ENCODE data around the gene XBP1. TPM values are rescaled to one million over a fixed set of nuclear protein-coding genes. Genes with fewer than 3 reads are reported as not detected.

XBP1 gene
- total and polyA plus RNA-seq, 2 of the 8 experiments (the other 6 are each of a cell fraction or from before 2014, with no cell fraction given), result 99.8 to 131 TPM

DNA sequence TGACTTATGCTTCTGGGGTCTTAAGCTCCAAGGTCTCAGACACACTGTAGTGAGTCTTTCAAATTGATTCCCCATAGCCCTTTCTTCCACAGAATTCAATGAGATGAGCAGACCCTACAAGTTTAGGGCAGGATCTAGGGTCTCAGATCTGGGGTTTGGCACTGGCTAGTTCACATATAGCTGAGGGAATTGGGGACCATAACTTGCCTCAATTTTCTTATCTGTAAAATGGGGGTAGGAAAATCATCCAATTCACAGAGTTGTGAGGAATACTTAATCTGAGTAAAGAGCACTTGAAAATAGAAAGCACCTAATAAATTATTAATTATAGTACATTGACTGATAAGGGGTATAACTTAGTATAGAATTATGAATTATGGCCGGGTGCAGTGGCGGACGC, 33.7 kb downstream of the XBP1 start:
- 98% methylated on average over 3 of the region's 3 CpGs; no CpG with 5 or more reads in 1 of the 2 experiments for WGBS, 2 experiments (ENCODE audit: extremely low coverage in 1 of 2, insufficient coverage in 1 of 2, insufficient read length in 1 of 2, insufficient replicate concordance in 2 of 2, low coverage in 1 of 2, low lambda C conversion rate in 2 of 2, missing lambda C conversion rate in 1 of 2)
- no peak overlapping the region for H2BK20ac ChIP-seq (ENCODE audit: low read length)
- no peak overlapping the region for H4K8ac ChIP-seq (ENCODE audit: extremely low read depth, insufficient read depth, low read length)
- no peak for TF ChIP-seq SP4 (IDR thresholded peaks at IDR 0.05; ENCODE audit: low read length)
- TF ChIP-seq ATF3 (IDR thresholded peaks at IDR 0.05; ENCODE audit: insufficient read depth, low read depth, low read length), result no peak
- TF ChIP-seq NRF1 (IDR thresholded peaks at IDR 0.05; ENCODE audit: low read depth, low read length), result no peak
- TF ChIP-seq SP2 (IDR thresholded peaks at IDR 0.05; ENCODE audit: low read length), result no peak
- no peak for TF ChIP-seq CHD1 (IDR thresholded peaks at IDR 0.05; ENCODE audit: low read depth, low read length)
- TF ChIP-seq RAD21 (IDR thresholded peaks at IDR 0.05 in 1 of 2, conservative IDR thresholded peaks at IDR 0.05 in 1 of 2; ENCODE audit: low read depth in 2 of 2, low read length in 2 of 2), result no peak
- TF ChIP-seq JUN (IDR thresholded peaks at IDR 0.05; ENCODE audit: low read depth, low read length), result no peak
- TF ChIP-seq POLR2A (IDR thresholded peaks at IDR 0.05; ENCODE audit: control extremely low read depth in 1 of 2, low read depth in 2 of 2, low read length in 2 of 2), result no peak
- no peak for TF ChIP-seq TCF12 (IDR thresholded peaks at IDR 0.05; ENCODE audit: low read depth, low read length)
- H3K9ac ChIP-seq (replicated peaks in 1 of 4; ENCODE audit: extremely low read depth in 1 of 4, low read depth in 3 of 4, low read length in 3 of 4), result no peak overlapping the region
- no peak overlapping the region for H2BK15ac ChIP-seq (ENCODE audit: low read length)
- H3K9me3 ChIP-seq (ENCODE audit: insufficient read depth in 2 of 2, low read depth in 1 of 2, low read length in 1 of 2), result no peaks in the 10 kb centered on the region
- no peak overlapping the region for H2BK12ac ChIP-seq (ENCODE audit: low read depth, low read length)
- H3K79me2 ChIP-seq (ENCODE audit: control insufficient read depth in 1 of 2, insufficient read depth in 2 of 2, low read length in 2 of 2), result no peaks in the 10 kb centered on the region
- H4K20me1 ChIP-seq (replicated peaks in 1 of 2; ENCODE audit: control insufficient read depth in 1 of 2, insufficient read depth in 2 of 2, low read length in 2 of 2), result no peaks in the 10 kb centered on the region
- H4K5ac ChIP-seq (ENCODE audit: insufficient read length, low read depth, low read length), result no peak overlapping the region
- FAIRE-seq, result no peak
- no peaks in the 10 kb centered on the region for H3K79me1 ChIP-seq (ENCODE audit: low read depth, low read length)
- H2AK5ac ChIP-seq (ENCODE audit: low read depth, low read length), result no peak overlapping the region
- H3K23me2 ChIP-seq (ENCODE audit: low read depth, low read length), result no peaks in the 10 kb centered on the region
- no peak overlapping the region for H3K27ac ChIP-seq (ENCODE audit: low read depth, low read length)
- CTCF ChIA-PET (ENCODE audit: partially characterized antibody), result interaction anchor here (0.7 to 1.0 kb wide), 2 partner anchors 13 to 215 kb away, joined by 3 to 4 read pairs; no protein-coding TSS in a partner anchor
- DNase-seq (ENCODE audit: low read depth in 1 of 2, low spot score in 2 of 2), result no peak
- POLR2A ChIA-PET (ENCODE audit: partially characterized antibody), result interaction anchor here (0.8 to 1.5 kb wide), 3 partner anchors 10 to 32 kb away, joined by 3 to 4 read pairs (median 3); no protein-coding TSS in a partner anchor
- no peaks in the 10 kb centered on the region for H3K36me3 ChIP-seq (ENCODE audit: control insufficient read depth in 2 of 4, insufficient read depth in 4 of 4, low read length in 3 of 4)
- no peak overlapping the region for H3K23ac ChIP-seq (ENCODE audit: insufficient read length)
- H3K56ac ChIP-seq (replicated peaks; ENCODE audit: insufficient read length, low read depth, low read length), result no peak overlapping the region
- no peak overlapping the region for H3K4ac ChIP-seq (replicated peaks; ENCODE audit: insufficient read length, low read depth, low read length)
- H3K4me3 ChIP-seq (ENCODE audit: extremely low read depth in 1 of 4, insufficient read depth in 2 of 4, low read depth in 3 of 4, low read length in 4 of 4), result no peak overlapping the region
- no peak overlapping the region for H4K91ac ChIP-seq (replicated peaks; ENCODE audit: insufficient read length, low read length)
- H2BK120ac ChIP-seq (replicated peaks; ENCODE audit: low read depth, low read length), result no peak overlapping the region
- no peak overlapping the region for H3K18ac ChIP-seq (ENCODE audit: extremely low read depth, low read length)
- no peak overlapping the region for H2BK5ac ChIP-seq (ENCODE audit: low read depth, low read length)
- no peaks in the 10 kb centered on the region for H3K4me1 ChIP-seq (replicated peaks in 1 of 4; ENCODE audit: control insufficient read depth in 3 of 4, insufficient read depth in 4 of 4, low read length in 3 of 4)
- no peak overlapping the region for H2AFZ ChIP-seq (ENCODE audit: low read length)
- no peaks in the 10 kb centered on the region for H3K27me3 ChIP-seq (replicated peaks in 1 of 4; ENCODE audit: control insufficient read depth in 3 of 4, extremely low read depth in 1 of 4, insufficient read depth in 3 of 4, low read length in 3 of 4)
- no peak overlapping the region for H3K14ac ChIP-seq (ENCODE audit: insufficient read length)
- no peak overlapping the region for H3K4me2 ChIP-seq (ENCODE audit: insufficient read depth in 1 of 2, low read depth in 2 of 2, low read length in 2 of 2)

Data from H1 (cell line).